Measurements from ENCODE around the gene RHBDF2.

Gene RHBDF2

DNA sequence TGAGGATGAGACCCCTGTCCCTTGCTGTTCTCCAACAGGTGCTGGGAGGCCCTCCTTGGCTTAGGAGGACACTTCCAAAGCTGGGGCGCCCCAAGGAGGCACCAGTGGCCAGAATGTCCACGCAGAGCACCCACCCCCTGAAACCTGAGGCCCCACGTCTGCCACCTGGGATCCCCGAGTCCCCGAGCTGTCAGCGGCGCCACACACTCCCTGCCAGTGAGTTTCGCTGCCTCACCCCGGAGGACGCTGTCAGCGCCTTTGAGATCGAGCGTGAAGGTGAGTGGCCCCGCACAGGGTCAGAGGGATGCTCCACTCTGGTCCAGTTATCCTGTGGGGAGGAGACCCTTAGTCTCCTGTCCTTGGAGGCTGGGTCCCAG, 32.6 kb downstream of the RHBDF2 start:
- no peak for TF ChIP-seq POLR2AphosphoS5 (IDR thresholded peaks at IDR 0.05; ENCODE audit: low read depth, low read length)
- no peak for TF ChIP-seq SIN3A (IDR thresholded peaks at IDR 0.05; ENCODE audit: borderline replicate concordance, insufficient read depth, low read length)
- TF ChIP-seq, protein P1, sequence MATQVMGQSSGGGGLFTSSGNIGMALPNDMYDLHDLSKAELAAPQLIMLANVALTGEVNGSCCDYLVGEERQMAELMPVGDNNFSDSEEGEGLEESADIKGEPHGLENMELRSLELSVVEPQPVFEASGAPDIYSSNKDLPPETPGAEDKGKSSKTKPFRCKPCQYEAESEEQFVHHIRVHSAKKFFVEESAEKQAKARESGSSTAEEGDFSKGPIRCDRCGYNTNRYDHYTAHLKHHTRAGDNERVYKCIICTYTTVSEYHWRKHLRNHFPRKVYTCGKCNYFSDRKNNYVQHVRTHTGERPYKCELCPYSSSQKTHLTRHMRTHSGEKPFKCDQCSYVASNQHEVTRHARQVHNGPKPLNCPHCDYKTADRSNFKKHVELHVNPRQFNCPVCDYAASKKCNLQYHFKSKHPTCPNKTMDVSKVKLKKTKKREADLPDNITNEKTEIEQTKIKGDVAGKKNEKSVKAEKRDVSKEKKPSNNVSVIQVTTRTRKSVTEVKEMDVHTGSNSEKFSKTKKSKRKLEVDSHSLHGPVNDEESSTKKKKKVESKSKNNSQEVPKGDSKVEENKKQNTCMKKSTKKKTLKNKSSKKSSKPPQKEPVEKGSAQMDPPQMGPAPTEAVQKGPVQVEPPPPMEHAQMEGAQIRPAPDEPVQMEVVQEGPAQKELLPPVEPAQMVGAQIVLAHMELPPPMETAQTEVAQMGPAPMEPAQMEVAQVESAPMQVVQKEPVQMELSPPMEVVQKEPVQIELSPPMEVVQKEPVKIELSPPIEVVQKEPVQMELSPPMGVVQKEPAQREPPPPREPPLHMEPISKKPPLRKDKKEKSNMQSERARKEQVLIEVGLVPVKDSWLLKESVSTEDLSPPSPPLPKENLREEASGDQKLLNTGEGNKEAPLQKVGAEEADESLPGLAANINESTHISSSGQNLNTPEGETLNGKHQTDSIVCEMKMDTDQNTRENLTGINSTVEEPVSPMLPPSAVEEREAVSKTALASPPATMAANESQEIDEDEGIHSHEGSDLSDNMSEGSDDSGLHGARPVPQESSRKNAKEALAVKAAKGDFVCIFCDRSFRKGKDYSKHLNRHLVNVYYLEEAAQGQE (IDR thresholded peaks at IDR 0.05; ENCODE audit: insufficient read depth in 1 of 2, low read depth in 2 of 2, low read length in 2 of 2): no peak

DNA sequence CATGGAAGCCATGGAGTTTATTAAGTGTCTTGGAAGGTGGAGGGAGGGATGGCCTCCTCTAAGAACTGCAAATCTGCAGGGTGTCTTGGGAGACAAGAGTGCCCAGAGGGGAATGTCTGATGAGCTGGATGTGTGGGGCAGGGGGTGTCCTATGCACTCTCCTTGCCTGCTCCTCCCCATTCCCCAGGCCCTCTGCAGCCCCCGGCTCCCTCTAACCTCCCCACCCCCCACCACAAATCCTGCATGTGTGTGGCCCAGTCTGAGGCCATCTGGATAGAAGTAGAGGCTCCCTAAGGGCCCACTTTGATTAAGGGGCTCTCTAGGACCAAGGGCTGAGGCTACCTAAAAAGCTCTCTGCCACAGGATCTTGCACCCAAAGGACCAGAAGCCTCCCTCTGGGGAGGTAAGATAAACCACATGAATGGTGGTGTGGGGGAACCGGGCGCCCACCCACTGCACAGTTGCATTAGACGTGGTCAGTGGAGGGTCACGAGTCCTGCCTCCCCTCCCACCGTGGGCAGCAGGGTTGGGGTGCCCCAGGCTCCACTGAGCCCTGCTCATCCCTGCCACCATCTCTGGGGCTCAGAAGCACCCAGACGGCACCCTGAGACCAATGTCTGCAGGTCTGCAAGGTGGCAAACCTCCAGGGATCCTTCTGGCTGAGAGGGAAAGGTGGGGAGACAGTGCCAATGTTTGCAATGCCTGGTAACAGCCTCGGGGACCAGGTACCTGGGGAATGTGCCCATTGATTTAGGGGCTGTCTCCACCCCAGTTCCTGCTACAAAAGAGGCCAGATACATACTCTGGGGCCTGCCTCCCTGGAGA, 33.2 kb downstream of the RHBDF2 start:
- no peak for TF ChIP-seq POLR2AphosphoS5 (IDR thresholded peaks at IDR 0.05; ENCODE audit: low read depth, low read length)
- TF ChIP-seq, protein P1 (IDR thresholded peaks at IDR 0.05; ENCODE audit: insufficient read depth in 1 of 2, low read depth in 2 of 2, low read length in 2 of 2): no peak

DNA sequence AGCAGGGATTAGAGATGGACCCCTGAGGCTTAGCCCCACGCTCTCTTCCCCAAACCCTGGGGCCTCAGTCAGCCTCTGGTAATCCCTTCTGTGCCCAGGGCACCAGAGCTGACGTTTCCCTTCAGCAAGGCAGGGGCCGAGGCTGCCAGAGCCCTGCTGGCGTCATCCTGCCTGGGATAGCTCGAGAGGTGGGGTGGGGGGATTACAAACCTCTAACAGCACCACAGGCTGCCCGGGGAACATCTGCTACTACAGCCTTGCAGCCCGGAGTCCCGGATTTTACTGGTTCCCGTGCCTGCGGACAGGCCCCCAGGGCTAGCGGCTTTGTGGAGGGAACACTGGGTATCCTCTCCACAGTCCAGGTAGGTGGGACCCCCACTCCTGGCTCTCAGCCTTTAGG, 33.9 kb downstream of the RHBDF2 start, which contains the start of gene AANAT:
Gene AANAT (plus strand): TSS at position 238 of the 400 bp plus-strand sequence. CDS start 1,144 bp downstream, outside the sequence.
- no peak for TF ChIP-seq TAF1 (IDR thresholded peaks at IDR 0.05; ENCODE audit: borderline replicate concordance, insufficient read depth, low read length)
- TF ChIP-seq, protein P1 (IDR thresholded peaks at IDR 0.05; ENCODE audit: insufficient read depth in 1 of 2, low read depth in 2 of 2, low read length in 2 of 2): no peak
- TF ChIP-seq POLR2AphosphoS5 (IDR thresholded peaks at IDR 0.05; ENCODE audit: low read depth, low read length): no peak
- TF ChIP-seq SIN3A (IDR thresholded peaks at IDR 0.05; ENCODE audit: borderline replicate concordance, insufficient read depth, low read length): no peak
- no peak for TF ChIP-seq FOXP2 (optimal IDR thresholded peaks at IDR 0.05; ENCODE audit: borderline replicate concordance, extremely low read depth, extremely low read length, insufficient read depth)

DNA sequence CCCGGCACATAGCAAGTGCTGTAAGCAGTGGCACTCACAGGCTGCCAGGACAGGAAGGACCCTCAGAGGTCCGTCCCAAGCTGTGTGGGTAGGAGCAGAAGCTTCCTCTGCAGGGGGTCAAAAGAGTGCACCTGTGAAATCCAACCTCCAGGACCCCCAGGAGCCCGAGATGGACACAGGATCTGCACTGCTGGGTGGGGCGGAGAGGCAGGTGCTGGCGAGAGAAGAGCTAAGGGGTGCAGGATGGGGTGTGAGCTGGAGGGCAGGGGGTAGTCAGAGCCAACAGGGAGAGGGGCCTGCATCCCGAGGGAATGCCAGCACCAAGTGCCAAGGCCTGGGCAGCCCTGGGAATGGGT, 34.5 kb downstream of the RHBDF2 start:
- TF ChIP-seq POLR2AphosphoS5 (IDR thresholded peaks at IDR 0.05; ENCODE audit: low read depth, low read length) (no peak), FOXP2 (optimal IDR thresholded peaks at IDR 0.05; ENCODE audit: borderline replicate concordance, extremely low read depth, extremely low read length, insufficient read depth) (no peak), SIN3A (IDR thresholded peaks at IDR 0.05; ENCODE audit: borderline replicate concordance, insufficient read depth, low read length) (no peak), TAF1 (IDR thresholded peaks at IDR 0.05; ENCODE audit: borderline replicate concordance, insufficient read depth, low read length) (no peak)
- TF ChIP-seq, protein P1 (IDR thresholded peaks at IDR 0.05; ENCODE audit: insufficient read depth in 1 of 2, low read depth in 2 of 2, low read length in 2 of 2): no peak
